SK-N-MC (cell line): ENCODE measurements around the gene SEMA3C.

Experiments
- DNase-seq: peaks from one replicate; pipeline ENCODE4 v3.0.0-alpha.2; 2011; ENCODE audit warnings: low read depth, low spot score
- H3K27ac ChIP-seq: fragments of 200-600 bp; sonication (generic); 2 replicates; pipeline ENCODE4 v1.5.1; 2016; ENCODE audit warnings: mixed run types
- H3K36me3 ChIP-seq: fragments of 200-600 bp; sonication (generic); 2 replicates; pipeline ENCODE4 v1.6.1; 2017; ENCODE audit warnings: antibody characterized with exemption, low read length, mixed read lengths; ENCODE audit not compliant: insufficient read depth
- H3K4me3 ChIP-seq: fragments of 200-600 bp; sonication (generic); 2 replicates; pipeline ENCODE4 v1.5.1; 2016
- H3K9ac ChIP-seq: fragments of 200-600 bp; sonication (generic); 2 replicates; pipeline ENCODE4 v1.8.0; 2017; ENCODE audit warnings: mixed run types, mixed read lengths; ENCODE audit not compliant: insufficient read length
- H3K9me3 ChIP-seq: fragments of 200-600 bp; sonication (generic); 2 replicates; pipeline ENCODE4 v1.6.1; 2017; ENCODE audit warnings: low read depth, mild to moderate bottlenecking, antibody characterized with exemption, low read length, moderate library complexity, mixed read lengths
- EZH2 ChIP-seq: fragments of 200-600 bp; sonication (generic); IDR thresholded peaks from one replicate; pipeline ENCODE4 v1.6.1; 2017; ENCODE audit warnings: antibody characterized with exemption
- FOXP2 ChIP-seq: optimal IDR thresholded peaks from 2 replicates; pipeline ENCODE3; 2011; ENCODE audit warnings: mild to moderate bottlenecking, moderate library complexity; ENCODE audit not compliant: insufficient read depth; ENCODE audit errors: extremely low read length, control extremely low read depth
- POLR2AphosphoS5 ChIP-seq: IDR thresholded peaks from 2 replicates; pipeline ENCODE4 v1.6.1; 2012; ENCODE audit warnings: mild to moderate bottlenecking, low read depth, low read length, borderline replicate concordance

SEMA3C gene

GRCh38 chr7:80783678-80784327 lies 135.0 kb downstream of the SEMA3C start:
- Histone ChIP-seq H3K36me3 (peaks cover 11% of the 10 kb centered on the region; the same call in 1 of the 2 replicates), H3K9me3 (no peaks in the 10 kb centered on the region), H3K27ac (peak overlapping the region; percentile 60), H3K4me3 (peak overlapping the region; percentile 1; the same call in 1 of the 2 replicates), H3K9ac (no peak overlapping the region)
- no peak for DNase-seq
- no peak for TF ChIP-seq EZH2
- TF ChIP-seq FOXP2 = no peak
- TF ChIP-seq POLR2AphosphoS5 = no peak

- DNase-seq = no peak
- Histone ChIP-seq H3K36me3 (peaks cover 7% of the 10 kb centered on the region; the same call in 1 of the 2 replicates), H3K9ac (no peak overlapping the region), H3K9me3 (no peaks in the 10 kb centered on the region), H3K27ac (peak overlapping the region; percentile 60; the same call in 1 of the 2 replicates), H3K4me3 (no peak overlapping the region)
- TF ChIP-seq EZH2 = no peak
- TF ChIP-seq POLR2AphosphoS5 = no peak
- no peak for TF ChIP-seq FOXP2
These were observed 135.6 kb downstream of the SEMA3C start for GRCh38 chr7:80783186-80783677.

- H3K36me3 ChIP-seq = peaks cover under 1% of the 10 kb centered on the region; the same call in 1 of the 2 replicates
- TF ChIP-seq POLR2AphosphoS5 = no peak
- TF ChIP-seq FOXP2 = peak; percentile 50
- no peak for TF ChIP-seq EZH2
- H3K4me3 ChIP-seq = peak overlapping the region; percentile 4; the same call in 1 of the 2 replicates
- DNase-seq = peak; percentile 30
- no peak overlapping the region for H3K9ac ChIP-seq
- H3K9me3 ChIP-seq = no peaks in the 10 kb centered on the region
- H3K27ac ChIP-seq = peak overlapping the region; percentile 75
These were observed 137.3 kb downstream of the SEMA3C start for GRCh38 chr7:80781561-80781979.

- Histone ChIP-seq H3K4me3 (peak overlapping the region; percentile 4; the same call in 1 of the 2 replicates), H3K9me3 (no peaks in the 10 kb centered on the region), H3K27ac (peak overlapping the region; percentile 75), H3K36me3 (no peaks in the 10 kb centered on the region), H3K9ac (no peak overlapping the region)
- TF ChIP-seq FOXP2 = no peak
- TF ChIP-seq POLR2AphosphoS5 = no peak
- TF ChIP-seq EZH2 = no peak
- DNase-seq = no peak
These were observed 137.7 kb downstream of the SEMA3C start for GRCh38 chr7:80781146-80781545.

GRCh38 chr7:80779456-80779855 lies 139.4 kb downstream of the SEMA3C start:
- no peak overlapping the region for H3K27ac ChIP-seq
- DNase-seq = no peak
- no peak for TF ChIP-seq POLR2AphosphoS5
- no peak for TF ChIP-seq FOXP2
- no peak for TF ChIP-seq EZH2
- no peaks in the 10 kb centered on the region for H3K9me3 ChIP-seq
- no peak overlapping the region for H3K4me3 ChIP-seq
- no peaks in the 10 kb centered on the region for H3K36me3 ChIP-seq
- no peak overlapping the region for H3K9ac ChIP-seq

- Histone ChIP-seq H3K9ac (no peak overlapping the region), H3K27ac (no peak overlapping the region), H3K9me3 (no peaks in the 10 kb centered on the region), H3K36me3 (no peaks in the 10 kb centered on the region), H3K4me3 (no peak overlapping the region)
- no peak for DNase-seq
- TF ChIP-seq EZH2 (no peak), POLR2AphosphoS5 (no peak), FOXP2 (no peak)
These were observed 143.0 kb downstream of the SEMA3C start for GRCh38 chr7:80775897-80776296.

- no peak overlapping the region for H3K4me3 ChIP-seq
- H3K27ac ChIP-seq = no peak overlapping the region
- no peak for DNase-seq
- H3K9ac ChIP-seq = no peak overlapping the region
- no peak for TF ChIP-seq FOXP2
- TF ChIP-seq EZH2 = no peak
- no peak for TF ChIP-seq POLR2AphosphoS5
- no peaks in the 10 kb centered on the region for H3K36me3 ChIP-seq
- H3K9me3 ChIP-seq = no peaks in the 10 kb centered on the region
These were observed 143.4 kb downstream of the SEMA3C start for GRCh38 chr7:80775482-80775881.

- no peak for DNase-seq
- Histone ChIP-seq H3K9ac (no peak overlapping the region), H3K4me3 (no peak overlapping the region), H3K9me3 (no peaks in the 10 kb centered on the region), H3K36me3 (no peaks in the 10 kb centered on the region), H3K27ac (no peak overlapping the region)
- TF ChIP-seq EZH2 (no peak), POLR2AphosphoS5 (no peak), FOXP2 (no peak)
These were observed 144.0 kb downstream of the SEMA3C start for GRCh38 chr7:80774843-80775242.
